NT2/D1 (cell line): Measurements from ENCODE around the gene CDH12.

Source experiments
- DNase-seq: peaks from one replicate; pipeline ENCODE4 v3.0.0-alpha.2; 2011; ENCODE audit warnings: low read depth, low spot score
- H3K27me3 ChIP-seq: 2 replicates; pipeline ENCODE4 v1.6.0; 2011; ENCODE audit warnings: mild to moderate bottlenecking; ENCODE audit not compliant: insufficient read length, insufficient read depth
- H3K36me3 ChIP-seq: 2 replicates; pipeline ENCODE4 v1.6.1; 2011; ENCODE audit warnings: mild to moderate bottlenecking, low read length, mixed read lengths; ENCODE audit not compliant: insufficient read depth, insufficient read length
- H3K4me1 ChIP-seq: 2 replicates; pipeline ENCODE4 v1.5.1; 2011; ENCODE audit not compliant: insufficient read depth, insufficient read length
- H3K4me3 ChIP-seq: 2 replicates; pipeline ENCODE4 v1.5.1; 2011; ENCODE audit warnings: low read depth; ENCODE audit not compliant: insufficient read length
- H3K9ac ChIP-seq: 2 replicates; pipeline ENCODE4 v1.6.0; 2011; ENCODE audit warnings: low read depth; ENCODE audit not compliant: insufficient read length
- H3K9me3 ChIP-seq: 2 replicates; pipeline ENCODE4 v1.5.1; 2011; ENCODE audit warnings: mild to moderate bottlenecking, low read length; ENCODE audit not compliant: insufficient read depth
- SUZ12 ChIP-seq: IDR thresholded peaks from 2 replicates; pipeline ENCODE4 v1.6.1; 2011; ENCODE audit not compliant: insufficient read length, insufficient read depth; ENCODE audit errors: extremely low read depth
- YY1 ChIP-seq: IDR thresholded peaks from 2 replicates; pipeline ENCODE4 v1.6.1; 2011; ENCODE audit not compliant: insufficient read length, insufficient read depth
- ZNF274 ChIP-seq: IDR thresholded peaks from 2 replicates; pipeline ENCODE4 v1.6.1; 2011; ENCODE audit warnings: mild to moderate bottlenecking, low read depth, low read length

CDH12 gene

DNA sequence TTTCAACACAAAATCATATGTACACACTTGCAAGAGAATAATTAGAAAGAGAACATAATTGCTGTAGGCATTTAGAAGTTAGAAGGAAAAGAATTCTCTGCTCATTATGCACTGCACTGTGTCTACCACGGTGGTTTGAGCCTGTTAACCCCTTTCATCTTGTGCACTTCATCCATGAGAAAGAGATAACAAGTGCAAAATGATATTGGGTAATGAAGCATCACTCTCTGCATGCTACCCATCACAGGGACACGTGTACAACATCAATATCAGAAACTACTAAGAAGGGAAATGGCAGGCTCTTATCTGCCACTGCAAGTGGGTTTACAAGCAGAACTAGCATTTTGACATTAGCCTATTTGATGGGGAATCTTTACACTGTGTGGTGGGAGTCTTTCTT, 202.6 kb downstream of the CDH12 start:
- Histone ChIP-seq H3K4me3 (no peak overlapping the region), H3K9ac (no peak overlapping the region), H3K9me3 (no peaks in the 10 kb centered on the region), H3K4me1 (no peaks in the 10 kb centered on the region), H3K27me3 (no peaks in the 10 kb centered on the region), H3K36me3 (no peaks in the 10 kb centered on the region)
- no peak for DNase-seq
- TF ChIP-seq YY1 (no peak), SUZ12 (no peak), ZNF274 (no peak)

- no peak overlapping the region for H3K9ac ChIP-seq
- no peaks in the 10 kb centered on the region for H3K9me3 ChIP-seq
- no peaks in the 10 kb centered on the region for H3K4me1 ChIP-seq
- H3K27me3 ChIP-seq: no peaks in the 10 kb centered on the region
- no peak overlapping the region for H3K4me3 ChIP-seq
- DNase-seq: no peak
- TF ChIP-seq YY1 (no peak), ZNF274 (no peak), SUZ12 (no peak)
- no peaks in the 10 kb centered on the region for H3K36me3 ChIP-seq
These were observed 204.1 kb downstream of the CDH12 start for GRCh38 chr5:22649074-22649473.

DNA sequence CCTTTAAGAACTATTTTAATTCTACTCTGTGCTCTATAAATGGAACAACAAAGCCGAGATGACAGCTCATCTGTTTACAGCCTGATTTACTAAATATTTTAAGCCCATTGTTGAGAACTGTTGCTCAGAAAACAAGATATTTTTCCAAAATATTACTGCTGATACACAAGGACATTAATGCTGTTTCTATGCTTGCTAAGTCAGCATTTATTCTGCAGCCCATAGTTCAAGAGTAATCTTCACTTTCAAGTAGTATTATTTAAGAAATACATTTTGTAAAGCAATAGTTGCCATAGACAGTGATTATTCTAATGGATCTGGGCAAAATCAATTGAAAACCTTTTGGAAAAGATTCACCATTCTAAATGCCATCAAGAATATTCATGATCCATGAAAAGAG, 208.3 kb downstream of the CDH12 start:
- DNase-seq: no peak
- Histone ChIP-seq H3K9me3 (no peaks in the 10 kb centered on the region), H3K4me3 (no peak overlapping the region), H3K27me3 (no peaks in the 10 kb centered on the region), H3K36me3 (no peaks in the 10 kb centered on the region), H3K9ac (no peak overlapping the region), H3K4me1 (no peaks in the 10 kb centered on the region)
- TF ChIP-seq SUZ12: no peak
- TF ChIP-seq ZNF274: no peak
- no peak for TF ChIP-seq YY1

GRCh38 chr5:22643356-22643755, 209.8 kb downstream of the CDH12 start:
- Histone ChIP-seq H3K4me3 (no peak overlapping the region), H3K9ac (no peak overlapping the region), H3K36me3 (no peaks in the 10 kb centered on the region), H3K4me1 (no peaks in the 10 kb centered on the region), H3K9me3 (no peaks in the 10 kb centered on the region), H3K27me3 (no peaks in the 10 kb centered on the region)
- TF ChIP-seq YY1: no peak
- no peak for TF ChIP-seq SUZ12
- no peak for TF ChIP-seq ZNF274
- no peak for DNase-seq

- Histone ChIP-seq H3K27me3 (no peaks in the 10 kb centered on the region), H3K36me3 (no peaks in the 10 kb centered on the region), H3K9ac (no peak overlapping the region), H3K4me3 (no peak overlapping the region), H3K4me1 (no peaks in the 10 kb centered on the region), H3K9me3 (no peaks in the 10 kb centered on the region)
- DNase-seq: no peak
- no peak for TF ChIP-seq SUZ12
These were observed 221.5 kb downstream of the CDH12 start for GRCh38 chr5:22631683-22632082.

DNA sequence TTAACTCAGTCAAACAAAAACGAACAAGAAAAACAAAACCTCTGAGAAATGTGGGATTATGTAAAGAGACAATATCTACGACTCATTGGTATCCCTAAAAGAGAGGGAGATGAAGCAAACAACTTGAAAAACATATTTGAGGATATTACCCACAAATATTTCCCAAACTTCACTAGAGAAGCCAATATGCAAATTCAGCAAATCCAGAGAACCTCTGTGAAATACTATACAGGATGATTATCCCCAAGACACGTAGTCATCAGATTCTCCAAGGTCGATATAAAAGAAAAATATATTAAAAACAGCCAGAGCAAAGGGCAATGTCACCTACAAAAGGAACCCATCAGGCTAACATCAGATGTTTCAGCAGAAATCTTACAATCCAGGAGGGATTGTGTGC, 226.1 kb downstream of the CDH12 start:
- no peak overlapping the region for H3K9ac ChIP-seq
- H3K4me3 ChIP-seq: no peak overlapping the region
- H3K36me3 ChIP-seq: no peaks in the 10 kb centered on the region
- no peak for DNase-seq
- H3K9me3 ChIP-seq: no peaks in the 10 kb centered on the region
- H3K27me3 ChIP-seq: no peaks in the 10 kb centered on the region
- TF ChIP-seq YY1: no peak
- TF ChIP-seq SUZ12: no peak
- TF ChIP-seq ZNF274: no peak
- H3K4me1 ChIP-seq: no peaks in the 10 kb centered on the region

GRCh38 chr5:22625451-22625850, 227.7 kb downstream of the CDH12 start:
- H3K4me1 ChIP-seq: no peaks in the 10 kb centered on the region
- no peaks in the 10 kb centered on the region for H3K9me3 ChIP-seq
- H3K4me3 ChIP-seq: no peak overlapping the region
- no peak overlapping the region for H3K9ac ChIP-seq
- DNase-seq: no peak
- no peak for TF ChIP-seq SUZ12
- no peak for TF ChIP-seq ZNF274
- TF ChIP-seq YY1: no peak
- no peaks in the 10 kb centered on the region for H3K36me3 ChIP-seq
- H3K27me3 ChIP-seq: no peaks in the 10 kb centered on the region

DNA sequence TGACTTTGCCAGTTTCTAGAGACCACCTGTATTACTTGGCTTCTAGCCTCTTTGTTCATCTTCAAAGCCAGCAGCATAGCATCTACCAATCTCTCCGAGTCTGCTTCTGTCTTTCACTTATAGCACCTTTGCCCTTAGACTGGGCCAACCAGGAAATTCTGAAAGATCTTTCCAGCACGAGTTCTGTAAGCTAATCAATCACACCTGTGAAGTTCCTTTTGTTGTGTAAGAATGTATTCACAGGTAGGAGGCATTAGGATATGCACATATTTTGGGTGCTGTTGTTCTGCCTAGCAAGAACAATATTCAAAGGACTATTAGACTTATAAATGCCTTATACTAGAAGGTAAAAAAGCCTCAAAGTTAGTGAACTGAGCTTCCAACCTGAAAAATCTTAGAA, 232.1 kb downstream of the CDH12 start:
- Histone ChIP-seq H3K4me3 (no peak overlapping the region), H3K9ac (no peak overlapping the region), H3K9me3 (no peaks in the 10 kb centered on the region), H3K36me3 (no peaks in the 10 kb centered on the region), H3K27me3 (no peaks in the 10 kb centered on the region), H3K4me1 (no peaks in the 10 kb centered on the region)
- DNase-seq: no peak
- TF ChIP-seq YY1 (no peak), ZNF274 (no peak), SUZ12 (no peak)
